GM12891 (cell line): ENCODE data around the gene LTBP2.

Experiments
- PAX5 ChIP-seq: IDR thresholded peaks from 2 replicates; pipeline ENCODE4 v1.6.1; 2011; ENCODE audit warnings: low read length, moderate library complexity, mild to moderate bottlenecking; ENCODE audit not compliant: insufficient read depth, severe bottlenecking
- POLR2A ChIP-seq: IDR thresholded peaks from 2 replicates; pipeline ENCODE4 v1.6.1; 2011; ENCODE audit warnings: low read depth, low read length, control low read depth
- POLR2AphosphoS5 ChIP-seq: IDR thresholded peaks from 2 replicates; pipeline ENCODE4 v1.6.1; 2011; ENCODE audit warnings: low read depth, low read length, control low read depth
- TAF1 ChIP-seq: IDR thresholded peaks from 2 replicates; pipeline ENCODE4 v1.6.1; 2011; ENCODE audit warnings: low read depth, low read length, control low read depth

DNA sequence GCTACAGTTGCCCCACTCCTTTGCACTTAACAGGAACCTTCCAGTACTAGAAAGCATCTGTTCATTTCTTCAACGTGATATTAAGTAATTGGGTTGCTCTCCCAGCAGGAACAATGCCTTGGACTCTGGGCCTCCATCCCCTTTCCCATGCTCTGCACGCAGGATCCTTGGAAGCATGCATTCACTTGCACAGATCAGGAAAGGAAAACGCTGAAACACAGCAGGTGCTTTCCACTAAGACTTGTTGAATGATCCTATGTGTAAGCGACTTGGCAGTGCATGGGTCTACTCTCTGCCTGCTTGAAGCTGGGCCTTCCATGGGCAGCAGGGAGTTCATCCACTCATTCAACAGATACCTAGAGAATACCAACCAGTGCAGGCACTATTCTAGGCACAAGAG lies 2.3 kb downstream of the LTBP2 start:
- no peak for TF ChIP-seq POLR2A
- TF ChIP-seq TAF1 = no peak
- TF ChIP-seq POLR2AphosphoS5 = no peak
- no peak for TF ChIP-seq PAX5
